Astrocyte (in vitro differentiated cells and primary cell): ENCODE data around the gene CCL13. TPM values are rescaled to one million over a fixed set of nuclear protein-coding genes. Genes with fewer than 3 reads are reported as not detected.
"Not testable (repeated sequence)": the region's sequence is repeated elsewhere in the genome, so short reads cannot be mapped to it uniquely, and the experiment has no call there.

ENCODE experiments used
- DNase-seq: peaks from one replicate; pipeline ENCODE4 v3.0.0-alpha.2; 2010; ENCODE audit warnings: low read depth
- FAIRE-seq: peaks from 2 replicates; lab custom pipeline; 2011; peaks lifted over from hg19 to GRCh38; lab: Jason Lieb, UNC
- H2AFZ ChIP-seq: 2 replicates; pipeline ENCODE4 v1.6.0; 2012; ENCODE audit warnings: low read depth, low read length, inconsistent platforms
- H3K27ac ChIP-seq: 2 replicates; pipeline ENCODE4 v1.5.1; 2011; ENCODE audit warnings: low read depth, low read length, inconsistent platforms
- H3K27me3 ChIP-seq: 2 replicates; pipeline ENCODE4 v1.6.0; 2011; ENCODE audit warnings: low read length, inconsistent platforms; ENCODE audit not compliant: insufficient read depth
- H3K36me3 ChIP-seq: 2 replicates; pipeline ENCODE4 v1.5.1; 2011; ENCODE audit warnings: low read length, inconsistent platforms; ENCODE audit not compliant: insufficient read depth
- H3K4me1 ChIP-seq: 2 replicates; pipeline ENCODE4 v1.5.1; 2011; ENCODE audit warnings: low read length, inconsistent platforms; ENCODE audit not compliant: insufficient read depth
- H3K4me2 ChIP-seq: 2 replicates; pipeline ENCODE4 v1.6.0; 2012; ENCODE audit warnings: low read length, inconsistent platforms
- H3K4me3 ChIP-seq: 2 replicates; pipeline ENCODE4 v1.5.1; 2011; ENCODE audit warnings: low read depth, mild to moderate bottlenecking, low read length, inconsistent platforms; ENCODE audit not compliant: insufficient read depth
- H3K79me2 ChIP-seq: 2 replicates; pipeline ENCODE4 v1.6.0; 2012; ENCODE audit warnings: mild to moderate bottlenecking, low read length, inconsistent platforms; ENCODE audit not compliant: insufficient read depth
- H3K9ac ChIP-seq: 2 replicates; pipeline ENCODE4 v1.6.0; 2012; ENCODE audit warnings: mild to moderate bottlenecking, low read length, inconsistent platforms
- H3K9me3 ChIP-seq: 2 replicates; pipeline ENCODE4 v1.5.1; 2012; ENCODE audit warnings: low read depth, mild to moderate bottlenecking, low read length, inconsistent platforms; ENCODE audit not compliant: insufficient read depth
- H4K20me1 ChIP-seq: 2 replicates; pipeline ENCODE4 v1.6.0; 2012; ENCODE audit warnings: low read length, inconsistent platforms; ENCODE audit not compliant: insufficient read depth
- H3K27ac Mint-ChIP-seq: one replicate; pipeline ENCODE4 v1.8.0; 2021; ENCODE audit warnings: mild to moderate bottlenecking, mixed read lengths; ENCODE audit not compliant: unreplicated experiment
- H3K27me3 Mint-ChIP-seq: one replicate; pipeline ENCODE4 v1.8.0; 2021; ENCODE audit warnings: low read depth, mixed read lengths; ENCODE audit not compliant: unreplicated experiment
- H3K36me3 Mint-ChIP-seq: one replicate; pipeline ENCODE4 v1.8.0; 2021; ENCODE audit warnings: low read depth, mixed read lengths; ENCODE audit not compliant: unreplicated experiment
- H3K4me1 Mint-ChIP-seq: one replicate; pipeline ENCODE4 v1.8.0; 2021; ENCODE audit warnings: low read depth, mixed read lengths; ENCODE audit not compliant: unreplicated experiment
- H3K4me3 Mint-ChIP-seq: one replicate; pipeline ENCODE4 v1.8.0; 2021; ENCODE audit warnings: mild to moderate bottlenecking, moderate library complexity, mixed read lengths; ENCODE audit not compliant: unreplicated experiment
- H3K9me3 Mint-ChIP-seq: one replicate; pipeline ENCODE4 v1.8.0; 2021; ENCODE audit warnings: mild to moderate bottlenecking, mixed read lengths; ENCODE audit not compliant: unreplicated experiment
- CTCF ChIP-seq: IDR thresholded peaks from 2 replicates; pipeline ENCODE4 v1.5.1; 2011; ENCODE audit warnings: low read depth, mild to moderate bottlenecking, inconsistent platforms, low read length, moderate library complexity; ENCODE audit not compliant: insufficient read depth
- EZH2 ChIP-seq: IDR thresholded peaks from 2 replicates; pipeline ENCODE4 v1.6.1; 2012; ENCODE audit warnings: mild to moderate bottlenecking, low read length, inconsistent platforms; ENCODE audit not compliant: insufficient read depth
- total RNA-seq: library from RNA; stranded (reverse); gene quantifications from 2 replicates; pipeline ENCODE4 v1.2.1, GENCODE V29; 2021

CCL13 gene
- total RNA-seq, 1 donor from 2014 or later = not detected

GRCh38 chr17:34321964-34322363, 34.3 kb upstream of the CCL13 start:
- H3K9me3 ChIP-seq = no peaks in the 10 kb centered on the region
- H3K9ac ChIP-seq = no peak overlapping the region
- TF ChIP-seq EZH2 (no peak), CTCF (no peak)
- no peak overlapping the region for H2AFZ ChIP-seq
- DNase-seq (no peak), FAIRE-seq (no peak)
- no peaks in the 10 kb centered on the region for H3K79me2 ChIP-seq
- H3K27ac ChIP-seq = no peak overlapping the region
- no peaks in the 10 kb centered on the region for H3K4me1 Mint-ChIP-seq
- H3K27me3 Mint-ChIP-seq = peaks cover 14% of the 10 kb centered on the region
- H3K27ac Mint-ChIP-seq = no peak overlapping the region
- no peaks in the 10 kb centered on the region for H3K36me3 ChIP-seq
- H3K4me2 ChIP-seq = no peak overlapping the region
- no peak overlapping the region for H3K4me3 Mint-ChIP-seq
- H3K9me3 Mint-ChIP-seq = peaks cover 8% of the 10 kb centered on the region
- no peaks in the 10 kb centered on the region for H4K20me1 ChIP-seq
- H3K36me3 Mint-ChIP-seq = no peaks in the 10 kb centered on the region
- H3K27me3 ChIP-seq = no peaks in the 10 kb centered on the region
- no peaks in the 10 kb centered on the region for H3K4me1 ChIP-seq
- no peak overlapping the region for H3K4me3 ChIP-seq

- H3K27ac ChIP-seq, H3K4me3 Mint-ChIP-seq, H2AFZ ChIP-seq, H3K27ac Mint-ChIP-seq, H3K4me1 ChIP-seq, H3K36me3 Mint-ChIP-seq, H3K27me3 ChIP-seq, H4K20me1 ChIP-seq, H3K9ac ChIP-seq, H3K4me1 Mint-ChIP-seq, FAIRE-seq, H3K9me3 ChIP-seq, H3K36me3 ChIP-seq, DNase-seq, H3K4me2 ChIP-seq, H3K79me2 ChIP-seq, H3K4me3 ChIP-seq: not testable (repeated sequence)
- H3K9me3 Mint-ChIP-seq = peaks cover 10% of the 10 kb centered on the region
- H3K27me3 Mint-ChIP-seq = peaks cover 14% of the 10 kb centered on the region
Observed at GRCh38 chr17:34327580-34327979, 28.7 kb upstream of the CCL13 start.

GRCh38 chr17:34337701-34338100, 18.6 kb upstream of the CCL13 start:
- no peaks in the 10 kb centered on the region for H4K20me1 ChIP-seq
- H3K9me3 Mint-ChIP-seq = peaks cover 5% of the 10 kb centered on the region

More at GRCh38 chr17:34337701-34338100, 18.6 kb upstream of the CCL13 start:
- no peak overlapping the region for H3K9ac ChIP-seq
- no peaks in the 10 kb centered on the region for H3K4me1 Mint-ChIP-seq
- H3K4me2 ChIP-seq = no peak overlapping the region
- no peaks in the 10 kb centered on the region for H3K36me3 ChIP-seq
- no peak overlapping the region for H3K27ac ChIP-seq
- no peaks in the 10 kb centered on the region for H3K79me2 ChIP-seq
- no peak for DNase-seq
- H3K36me3 Mint-ChIP-seq = no peaks in the 10 kb centered on the region
- no peaks in the 10 kb centered on the region for H3K4me1 ChIP-seq
- H3K27ac Mint-ChIP-seq = no peak overlapping the region
- no peak for FAIRE-seq
- H3K27me3 Mint-ChIP-seq = peaks cover 8% of the 10 kb centered on the region
- no peak overlapping the region for H2AFZ ChIP-seq
- no peak overlapping the region for H3K4me3 Mint-ChIP-seq
- no peak overlapping the region for H3K4me3 ChIP-seq
- no peaks in the 10 kb centered on the region for H3K9me3 ChIP-seq
- no peaks in the 10 kb centered on the region for H3K27me3 ChIP-seq
- TF ChIP-seq EZH2 (no peak), CTCF (no peak)
